ENCODE measurements around the gene FLAD1. TPM values are rescaled to one million over a fixed set of nuclear protein-coding genes. Genes with fewer than 3 reads are reported as not detected.

FLAD1 gene
- total and polyA plus RNA-seq, 4 donors = 10.9 to 37.0 (median 30.6) TPM

GRCh38 chr1:155003227-155003765 lies 20.2 kb downstream of the FLAD1 start:
- TF ChIP-seq CTCF (IDR thresholded peaks at IDR 0.05; ENCODE audit: control extremely low read depth, extremely low read depth) = no peak
- peak overlapping the region; percentile 92 for H3K4me3 ChIP-seq
- peak overlapping the region; percentile 89 to 97 for H3K27ac ChIP-seq (ENCODE audit: low read depth in 1 of 2, low read length in 1 of 2)
- no peaks in the 10 kb centered on the region for H3K36me3 ChIP-seq (ENCODE audit: control insufficient read depth in 4 of 4, insufficient read depth in 4 of 4, low read length in 4 of 4)
- WGBS, 2 donors = 0% methylated on average over 28 to 37 of the region's 37 CpGs
- peak overlapping the region; percentile 45 to 77 for H3K9ac ChIP-seq (ENCODE audit: insufficient read depth in 1 of 2, low read length in 2 of 2)
- DNase-seq = peak; percentile 48 to 55 (median 50)
- no peak for ATAC-seq (ENCODE audit: insufficient read depth, low FRiP score)
- peaks cover 8 to 38% (median 15%) of the 10 kb centered on the region in 5 donors for H3K4me1 ChIP-seq (ENCODE audit: control insufficient read depth in 5 of 5, insufficient read depth in 5 of 5, low read length in 5 of 5)
- no peaks in the 10 kb centered on the region for H3K27me3 ChIP-seq (ENCODE audit: control insufficient read depth in 3 of 3, insufficient read depth in 3 of 3, low read length in 2 of 3)
- no peaks in the 10 kb centered on the region for H3K9me3 ChIP-seq (ENCODE audit: control insufficient read depth in 4 of 4, insufficient read depth in 3 of 4, low read length in 3 of 4)

GRCh38 chr1:155003766-155004351 lies 20.7 kb downstream of the FLAD1 start:
- H3K27me3 ChIP-seq (ENCODE audit: control insufficient read depth in 3 of 3, insufficient read depth in 3 of 3, low read length in 2 of 3) = no peaks in the 10 kb centered on the region
- H3K9me3 ChIP-seq (ENCODE audit: control insufficient read depth in 4 of 4, insufficient read depth in 3 of 4, low read length in 3 of 4) = no peaks in the 10 kb centered on the region
- no peaks in the 10 kb centered on the region for H3K36me3 ChIP-seq (ENCODE audit: control insufficient read depth in 4 of 4, insufficient read depth in 4 of 4, low read length in 4 of 4)
- peaks cover 7 to 38% (median 19%) of the 10 kb centered on the region in 5 donors for H3K4me1 ChIP-seq (ENCODE audit: control insufficient read depth in 5 of 5, insufficient read depth in 5 of 5, low read length in 5 of 5)
- no peak for TF ChIP-seq CTCF (IDR thresholded peaks at IDR 0.05; ENCODE audit: control extremely low read depth, extremely low read depth)
- WGBS, 2 donors = 1 to 2% methylated on average over 22 to 34 of the region's 34 CpGs
- H3K9ac ChIP-seq (ENCODE audit: insufficient read depth in 1 of 2, low read length in 2 of 2) = peak overlapping the region in 1 of 2 donors; percentile 85
- H3K4me3 ChIP-seq = peak overlapping the region; percentile 92
- peak overlapping the region; percentile 89 to 97 for H3K27ac ChIP-seq (ENCODE audit: low read depth in 1 of 2, low read length in 1 of 2)
- ATAC-seq (ENCODE audit: insufficient read depth, low FRiP score) = no peak
- peak; percentile 52 to 71 (median 61) for DNase-seq

DNA sequence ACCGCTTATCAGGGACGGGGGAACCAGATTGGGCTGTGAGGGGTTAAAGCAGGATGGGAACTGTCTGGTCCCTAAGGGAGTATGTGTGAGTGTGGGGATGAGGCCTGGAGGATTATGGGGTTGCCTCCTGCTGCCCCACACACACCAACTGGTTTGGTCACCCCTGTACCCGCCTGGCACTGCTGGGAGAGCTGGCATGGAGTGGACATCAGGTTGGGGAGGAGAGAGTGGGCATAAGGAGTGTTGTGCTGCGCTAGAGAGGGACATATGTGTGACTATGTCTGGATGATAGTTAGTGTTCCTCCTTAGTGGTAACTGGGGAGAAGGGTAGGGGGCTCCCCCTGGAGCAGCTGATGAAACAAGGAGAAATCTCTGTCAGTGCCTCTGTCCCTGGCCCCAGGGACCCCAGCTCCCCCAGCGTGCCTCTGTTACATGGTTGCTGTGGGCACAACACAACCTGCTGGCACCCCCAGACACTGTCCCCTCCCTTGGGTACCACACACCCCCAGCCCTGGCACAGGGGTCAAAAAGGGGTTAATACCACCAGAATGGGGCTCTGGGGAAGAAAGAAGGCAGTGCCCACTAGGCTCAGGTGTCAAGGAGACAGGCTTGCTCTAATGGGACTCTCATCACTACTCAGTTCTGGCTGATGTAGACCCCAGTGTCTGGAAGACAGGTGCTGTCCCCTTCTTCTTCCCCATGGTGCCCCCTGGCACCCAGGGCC lies 21.4 kb downstream of the FLAD1 start:
- DNase-seq = no peak
- no peaks in the 10 kb centered on the region for H3K9me3 ChIP-seq (ENCODE audit: control insufficient read depth in 4 of 4, insufficient read depth in 3 of 4, low read length in 3 of 4)
- no peak for ATAC-seq (ENCODE audit: insufficient read depth, low FRiP score)
- H3K27me3 ChIP-seq (ENCODE audit: control insufficient read depth in 3 of 3, insufficient read depth in 3 of 3, low read length in 2 of 3) = no peaks in the 10 kb centered on the region
- TF ChIP-seq CTCF (IDR thresholded peaks at IDR 0.05; ENCODE audit: control extremely low read depth, extremely low read depth) = no peak
- H3K4me1 ChIP-seq (ENCODE audit: control insufficient read depth in 5 of 5, insufficient read depth in 5 of 5, low read length in 5 of 5) = peaks cover 6 to 36% (median 21%) of the 10 kb centered on the region in 5 donors
- peak overlapping the region in 1 of 2 donors; percentile 85 for H3K9ac ChIP-seq (ENCODE audit: insufficient read depth in 1 of 2, low read length in 2 of 2)
- WGBS, 2 donors = 39 to 58% methylated on average over 5 of the region's 5 CpGs
- H3K4me3 ChIP-seq = peak overlapping the region; percentile 54
- peak overlapping the region; percentile 89 to 97 for H3K27ac ChIP-seq (ENCODE audit: low read depth in 1 of 2, low read length in 1 of 2)
- H3K36me3 ChIP-seq (ENCODE audit: control insufficient read depth in 4 of 4, insufficient read depth in 4 of 4, low read length in 4 of 4) = no peaks in the 10 kb centered on the region
